Nephron progenitor cell (in vitro differentiated cells): ENCODE measurements around the gene SHFL.

Experiments used
- DNase-seq: peaks from one replicate; pipeline ENCODE4 v3.0.0; 2021
- H3K27ac Mint-ChIP-seq: 2 replicates; pipeline ENCODE4 v1.8.0; 2021; ENCODE audit warnings: mild to moderate bottlenecking, moderate library complexity, mixed read lengths
- H3K27me3 Mint-ChIP-seq: 2 replicates; pipeline ENCODE4 v1.8.0; 2021; ENCODE audit warnings: mild to moderate bottlenecking, low read depth, mixed read lengths; ENCODE audit not compliant: poor library complexity
- H3K36me3 Mint-ChIP-seq: 2 replicates; pipeline ENCODE4 v1.8.0; 2021; ENCODE audit warnings: low read depth, mixed read lengths
- H3K4me1 Mint-ChIP-seq: 2 replicates; pipeline ENCODE4 v1.8.0; 2021; ENCODE audit warnings: mixed read lengths
- H3K4me3 Mint-ChIP-seq: 2 replicates; pipeline ENCODE4 v1.8.0; 2021; ENCODE audit warnings: mild to moderate bottlenecking, moderate library complexity, mixed read lengths
- H3K9me3 Mint-ChIP-seq: 2 replicates; pipeline ENCODE4 v1.8.0; 2021; ENCODE audit warnings: mild to moderate bottlenecking, moderate library complexity, mixed read lengths
- CTCF ChIP-seq: fragments of 200-600 bp; sonication (generic); IDR thresholded peaks from 2 replicates; pipeline ENCODE4 v1.5.0; 2021; ENCODE audit warnings: antibody characterized with exemption

Gene SHFL

DNA sequence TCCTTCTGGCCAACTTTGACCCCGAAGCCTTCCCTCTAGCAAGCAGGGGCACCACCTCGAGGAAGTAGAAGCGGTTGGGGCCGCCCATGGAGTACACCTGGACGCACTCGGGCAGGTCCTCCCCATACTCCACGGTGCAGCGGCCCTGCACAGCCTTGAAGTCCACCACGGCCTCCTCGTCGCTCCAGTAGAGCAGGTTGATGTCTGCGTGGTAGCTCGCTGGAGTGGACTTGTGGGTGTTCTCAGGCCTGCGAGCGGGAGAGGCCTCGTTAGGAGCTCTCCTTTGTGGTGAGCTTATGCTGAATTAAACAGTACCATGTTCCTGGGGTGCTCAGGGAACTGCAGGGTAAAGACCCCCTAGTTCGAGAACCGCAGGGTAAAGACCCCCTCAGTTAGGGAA, 55.9 kb downstream of the SHFL start:
- H3K27ac Mint-ChIP-seq, result no peak overlapping the region
- TF ChIP-seq CTCF, result no peak

More for the DNA sequence above, 55.9 kb downstream of the SHFL start:
- no peaks in the 10 kb centered on the region for H3K4me1 Mint-ChIP-seq
- no peaks in the 10 kb centered on the region for H3K9me3 Mint-ChIP-seq
- no peak for DNase-seq
- no peaks in the 10 kb centered on the region for H3K27me3 Mint-ChIP-seq
- peaks cover 43% of the 10 kb centered on the region for H3K36me3 Mint-ChIP-seq
- H3K4me3 Mint-ChIP-seq, result no peak overlapping the region
